ENCODE results near the gene PEX19.

Gene PEX19

GRCh38 chr1:160238408-160238807 is 46.5 kb downstream of the PEX19 start:
- DNase-seq (ENCODE audit: low spot score): no peak

GRCh38 chr1:160237558-160237957 is 47.4 kb downstream of the PEX19 start:
- no peak for DNase-seq (ENCODE audit: low spot score)

GRCh38 chr1:160236806-160237205 is 48.1 kb downstream of the PEX19 start:
- no peak for DNase-seq (ENCODE audit: low spot score)

- no peak for DNase-seq (ENCODE audit: low spot score)
Observed at GRCh38 chr1:160232911-160233310, 52.0 kb downstream of the PEX19 start.

GRCh38 chr1:160228431-160228830 is 56.5 kb downstream of the PEX19 start:
- DNase-seq (ENCODE audit: low spot score): no peak

DNA sequence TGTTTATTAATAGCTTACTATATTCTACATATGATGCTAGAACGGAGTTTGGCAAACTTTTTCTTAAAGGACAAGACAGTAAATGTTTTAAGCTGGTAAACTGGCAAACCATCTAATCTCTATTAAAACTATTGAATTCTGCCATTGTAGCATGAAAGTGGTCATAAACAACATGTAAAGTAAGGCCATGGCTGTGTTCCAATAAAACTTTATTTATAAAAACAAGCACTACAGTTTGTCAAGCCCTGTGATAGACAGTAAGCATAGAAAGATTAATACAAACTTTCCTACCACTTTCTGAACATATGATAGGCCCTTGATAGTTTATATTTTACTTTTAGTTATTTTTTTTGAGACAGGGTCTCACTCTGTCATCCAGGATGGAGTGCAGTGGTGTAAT is 57.4 kb downstream of the PEX19 start:
- no peak for DNase-seq (ENCODE audit: low spot score)

DNA sequence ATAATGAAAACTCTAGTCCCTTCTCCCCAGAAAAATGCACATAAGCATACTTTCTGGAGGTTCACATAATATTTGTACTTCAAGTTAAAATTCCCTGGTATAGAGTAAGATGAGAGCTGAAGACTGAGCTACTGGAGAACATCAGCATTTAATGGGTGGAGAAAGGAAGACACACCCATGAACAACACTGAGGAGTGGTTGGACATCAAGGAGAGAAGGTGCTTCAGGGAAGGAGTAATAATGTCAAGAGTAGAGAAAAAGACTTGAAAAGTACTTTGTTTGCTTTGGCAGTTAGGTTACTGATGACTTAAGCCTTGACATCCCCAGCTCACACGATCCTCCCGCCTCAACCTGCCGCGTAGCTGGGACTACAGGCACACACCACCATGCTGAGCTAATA is 57.9 kb downstream of the PEX19 start:
- DNase-seq (ENCODE audit: low spot score): no peak
